Measurements from ENCODE around the gene NREP.

NREP gene

GRCh38 chr5:111776913-111777781, 20.2 kb upstream of the NREP start:
- TF ChIP-seq REST (IDR thresholded peaks at IDR 0.05; ENCODE audit: insufficient read depth in 1 of 2, low read depth in 2 of 2, low read length in 2 of 2), result no peak
- TF ChIP-seq TAF1 (IDR thresholded peaks at IDR 0.05; ENCODE audit: borderline replicate concordance, insufficient read depth, low read length), result no peak
- TF ChIP-seq POLR2AphosphoS5 (IDR thresholded peaks at IDR 0.05; ENCODE audit: low read depth, low read length), result no peak
- TF ChIP-seq FOXP2 (optimal IDR thresholded peaks at IDR 0.05; ENCODE audit: borderline replicate concordance, extremely low read depth, extremely low read length, insufficient read depth), result no peak
- TF ChIP-seq SIN3A (IDR thresholded peaks at IDR 0.05; ENCODE audit: borderline replicate concordance, insufficient read depth, low read length), result no peak

GRCh38 chr5:111775224-111775623, 18.2 kb upstream of the NREP start:
- TF ChIP-seq REST (IDR thresholded peaks at IDR 0.05; ENCODE audit: insufficient read depth in 1 of 2, low read depth in 2 of 2, low read length in 2 of 2) (no peak), POLR2AphosphoS5 (IDR thresholded peaks at IDR 0.05; ENCODE audit: low read depth, low read length) (no peak), TAF1 (IDR thresholded peaks at IDR 0.05; ENCODE audit: borderline replicate concordance, insufficient read depth, low read length) (no peak), SIN3A (IDR thresholded peaks at IDR 0.05; ENCODE audit: borderline replicate concordance, insufficient read depth, low read length) (no peak), FOXP2 (optimal IDR thresholded peaks at IDR 0.05; ENCODE audit: borderline replicate concordance, extremely low read depth, extremely low read length, insufficient read depth) (no peak)

GRCh38 chr5:111774525-111774924, 17.5 kb upstream of the NREP start:
- TF ChIP-seq TAF1 (IDR thresholded peaks at IDR 0.05; ENCODE audit: borderline replicate concordance, insufficient read depth, low read length), result no peak
- TF ChIP-seq REST (IDR thresholded peaks at IDR 0.05; ENCODE audit: insufficient read depth in 1 of 2, low read depth in 2 of 2, low read length in 2 of 2), result no peak
- no peak for TF ChIP-seq FOXP2 (optimal IDR thresholded peaks at IDR 0.05; ENCODE audit: borderline replicate concordance, extremely low read depth, extremely low read length, insufficient read depth)
- TF ChIP-seq SIN3A (IDR thresholded peaks at IDR 0.05; ENCODE audit: borderline replicate concordance, insufficient read depth, low read length), result no peak
- TF ChIP-seq POLR2AphosphoS5 (IDR thresholded peaks at IDR 0.05; ENCODE audit: low read depth, low read length), result no peak

- no peak for TF ChIP-seq TAF1 (IDR thresholded peaks at IDR 0.05; ENCODE audit: borderline replicate concordance, insufficient read depth, low read length)
- TF ChIP-seq POLR2AphosphoS5 (IDR thresholded peaks at IDR 0.05; ENCODE audit: low read depth, low read length), result no peak
- no peak for TF ChIP-seq REST (IDR thresholded peaks at IDR 0.05; ENCODE audit: insufficient read depth in 1 of 2, low read depth in 2 of 2, low read length in 2 of 2)
- TF ChIP-seq SIN3A (IDR thresholded peaks at IDR 0.05; ENCODE audit: borderline replicate concordance, insufficient read depth, low read length), result no peak
- TF ChIP-seq FOXP2 (optimal IDR thresholded peaks at IDR 0.05; ENCODE audit: borderline replicate concordance, extremely low read depth, extremely low read length, insufficient read depth), result no peak
Measured at GRCh38 chr5:111772456-111773122, 15.6 kb upstream of the NREP start.

Data from PFSK-1 (cell line).